Hippocampal formation (tissue), 2 donors: ENCODE results near the gene C7orf33.

Experiments
- DNase-seq, 2 donors: peaks; one replicate each; lab custom pipeline; 2025; lab: John Stamatoyannopoulos, UW

Gene C7orf33

DNA sequence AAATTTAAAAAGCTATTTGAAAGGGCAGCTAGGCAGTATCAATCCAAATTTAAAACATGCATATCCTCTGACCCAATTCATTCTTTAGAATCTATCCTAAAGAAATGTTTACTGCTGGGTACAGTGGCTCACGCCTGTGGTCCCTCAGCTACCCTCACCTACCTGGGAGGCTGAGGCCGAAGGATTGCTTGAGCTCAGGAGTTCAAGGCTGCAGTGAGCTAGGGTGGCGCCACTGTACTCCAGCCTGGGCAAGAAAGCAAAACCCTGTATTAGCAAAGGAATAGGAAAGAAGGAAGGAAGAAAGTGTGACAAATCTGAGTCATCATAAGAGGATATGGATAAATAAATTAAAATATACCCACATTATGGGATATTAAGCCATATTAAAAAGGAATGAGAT lies 36.3 kb downstream of the C7orf33 start:
- no peak for DNase-seq

DNA sequence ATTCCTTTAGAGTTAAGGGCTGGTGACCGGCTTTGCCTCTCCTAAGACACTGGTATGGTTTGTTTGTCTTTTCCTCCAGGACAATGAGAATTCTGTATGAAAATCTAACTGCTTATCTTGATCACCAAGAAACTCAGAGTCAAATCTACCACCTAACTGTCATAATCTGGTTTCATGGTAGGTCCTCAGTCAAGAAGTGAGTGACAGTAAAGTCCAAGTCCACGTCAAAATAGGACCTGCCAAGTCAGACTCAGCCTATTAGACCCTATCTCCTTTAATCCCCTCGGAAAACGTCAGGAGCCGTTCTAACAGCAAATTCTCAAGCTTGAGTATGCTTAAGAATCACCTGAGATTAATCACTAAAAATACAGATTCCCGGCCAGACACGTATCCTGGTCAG lies 37.4 kb downstream of the C7orf33 start:
- DNase-seq = no peak

DNA sequence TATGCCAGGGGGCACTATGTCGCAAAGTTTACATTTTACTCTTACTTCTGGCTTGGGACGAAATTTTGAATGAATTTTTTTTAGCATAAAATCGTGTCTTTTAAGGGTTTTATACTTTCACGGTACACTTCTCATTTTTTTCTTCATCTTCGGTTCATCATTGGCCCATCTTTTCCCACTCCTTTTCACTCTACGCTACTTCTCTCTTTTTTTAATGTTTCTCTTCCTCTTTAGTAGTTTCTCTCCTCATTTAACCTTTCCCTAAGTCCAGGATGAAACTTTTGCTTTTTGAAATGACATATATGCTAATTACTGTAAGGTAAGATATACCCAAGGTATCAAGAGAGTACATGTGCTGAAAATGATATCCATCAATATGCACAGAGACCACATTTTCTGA lies 39.5 kb downstream of the C7orf33 start:
- DNase-seq = no peak

DNA sequence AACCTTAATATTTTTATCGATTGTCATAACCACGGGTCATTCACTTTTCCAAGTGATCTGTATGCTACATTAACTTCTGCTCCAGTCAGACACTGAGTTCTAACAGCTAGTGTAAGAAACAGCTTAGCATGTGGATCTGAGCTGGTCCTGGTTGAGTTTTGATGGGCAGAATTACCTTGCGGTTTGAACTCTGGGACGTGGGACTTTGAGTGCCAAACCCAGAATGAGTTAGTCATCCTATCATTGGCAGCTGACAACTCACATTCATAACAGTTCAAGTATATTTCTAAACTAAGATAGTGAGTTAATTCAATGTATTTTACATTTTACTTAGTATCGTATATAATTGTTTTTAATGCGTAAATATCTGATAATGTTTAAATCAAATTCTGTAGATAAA lies 43.2 kb downstream of the C7orf33 start:
- DNase-seq = no peak

DNA sequence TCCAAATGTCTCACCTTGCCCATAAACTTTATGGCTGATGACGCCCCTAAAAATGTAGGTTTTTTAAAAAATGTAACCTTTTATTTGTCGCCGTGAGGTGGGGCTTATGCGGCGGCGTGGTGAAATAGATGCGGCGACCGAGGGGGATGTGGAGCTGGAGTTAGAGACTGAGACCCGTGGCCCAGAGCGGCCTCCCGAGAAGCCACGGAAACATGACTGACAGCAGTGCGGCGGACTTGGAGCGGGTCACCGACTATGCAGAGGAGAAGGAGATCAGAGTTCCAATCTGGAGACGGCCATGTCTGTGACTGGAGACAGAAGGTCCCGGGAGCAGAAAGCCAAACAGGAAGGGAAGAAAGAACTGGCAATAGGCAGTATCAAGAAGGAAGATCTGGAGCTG lies 46.5 kb downstream of the C7orf33 start:
- no peak for DNase-seq

- no peak for DNase-seq
Measured at GRCh38 chr7:148645898-148646297, 55.3 kb downstream of the C7orf33 start.

- no peak for DNase-seq
Measured at GRCh38 chr7:148650232-148650858, 59.8 kb downstream of the C7orf33 start.

- no peak for DNase-seq
Measured at GRCh38 chr7:148652773-148653172, 62.2 kb downstream of the C7orf33 start.

GRCh38 chr7:148657929-148658328 lies 67.4 kb downstream of the C7orf33 start:
- DNase-seq = no peak

DNA sequence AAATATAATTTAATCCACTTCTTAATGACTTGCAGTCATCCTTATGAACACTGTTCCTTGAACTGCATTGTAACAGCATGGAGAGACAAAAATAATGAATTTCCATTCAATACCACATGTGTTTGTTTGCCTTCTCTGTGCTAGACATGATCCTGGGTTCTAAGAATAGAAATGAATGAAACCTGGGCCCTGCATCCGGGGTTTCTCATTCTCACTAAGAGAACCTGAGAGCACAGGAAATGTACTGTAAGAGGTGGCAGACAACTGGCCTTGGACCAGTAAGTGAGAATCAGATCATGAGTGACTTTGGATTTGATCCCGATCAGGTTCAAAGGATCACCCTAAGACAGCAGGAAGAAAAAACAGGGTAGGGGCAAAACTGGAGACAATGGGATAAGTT lies 70.9 kb downstream of the C7orf33 start:
- DNase-seq = no peak

DNA sequence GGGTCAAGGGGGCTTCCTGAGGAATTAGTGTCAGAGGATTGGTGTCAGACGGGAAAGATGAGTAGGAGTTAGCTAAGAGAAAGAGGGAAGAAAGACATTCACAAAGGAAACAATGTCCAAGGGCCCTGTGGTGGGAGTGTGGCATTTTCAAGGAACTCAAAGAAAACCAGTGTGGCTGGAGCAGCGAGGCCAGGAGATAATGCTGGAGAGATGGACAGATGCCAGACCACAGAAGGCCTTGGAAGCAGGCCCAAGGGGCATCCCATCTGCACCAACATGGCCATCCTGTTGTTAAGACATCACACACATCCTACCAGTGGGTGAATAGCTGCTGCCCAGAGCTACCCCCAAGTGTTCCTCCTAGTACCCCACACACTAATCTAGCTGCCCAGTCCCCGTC lies 72.1 kb downstream of the C7orf33 start:
- DNase-seq = no peak

- peak in 1 of 2 donors; percentile 50 for DNase-seq
Measured at GRCh38 chr7:148664324-148664723, 73.8 kb downstream of the C7orf33 start.

- DNase-seq = no peak
Measured at GRCh38 chr7:148665221-148665620, 74.7 kb downstream of the C7orf33 start.
